Karpas-422 (cell line): ENCODE data around the gene CDKN2B-AS1. TPM values are rescaled to one million over a fixed set of nuclear protein-coding genes. Genes with fewer than 3 reads are reported as not detected.

Experiments
- DNase-seq: peaks from one replicate; pipeline ENCODE4 v3.0.0-alpha.2; 2015
- H2AFZ ChIP-seq: fragments of 200-600 bp; sonication (generic); 2 replicates; pipeline ENCODE4 v1.6.1; 2014; ENCODE audit warnings: antibody characterized with exemption, low read length, mixed read lengths
- H3K27ac ChIP-seq: fragments of 200-600 bp; sonication (generic); 2 replicates; pipeline ENCODE4 v1.5.1; 2014; ENCODE audit warnings: mild to moderate bottlenecking, low read length, moderate library complexity
- H3K27me3 ChIP-seq: fragments of 200-600 bp; sonication (generic); 2 replicates; pipeline ENCODE4 v1.6.1; 2014; ENCODE audit warnings: low read length, mixed read lengths
- H3K36me3 ChIP-seq: fragments of 200-600 bp; sonication (generic); 2 replicates; pipeline ENCODE4 v1.6.1; 2014; ENCODE audit warnings: low read length, mixed read lengths; ENCODE audit not compliant: insufficient read depth
- H3K4me1 ChIP-seq: fragments of 200-600 bp; sonication (generic); 2 replicates; pipeline ENCODE4 v1.6.1; 2014; ENCODE audit warnings: mild to moderate bottlenecking, low read length, mixed read lengths
- H3K4me2 ChIP-seq: fragments of 200-600 bp; sonication (generic); 2 replicates; pipeline ENCODE4 v1.6.1; 2014; ENCODE audit warnings: low read length, low read depth, mild to moderate bottlenecking; ENCODE audit not compliant: poor library complexity, severe bottlenecking
- H3K4me3 ChIP-seq: fragments of 200-600 bp; sonication (generic); 2 replicates; pipeline ENCODE4 v1.5.1; 2014; ENCODE audit warnings: mild to moderate bottlenecking, antibody characterized with exemption, low read length, mixed read lengths
- H3K79me2 ChIP-seq: fragments of 200-600 bp; sonication (generic); 2 replicates; pipeline ENCODE4 v1.6.1; 2014; ENCODE audit warnings: mild to moderate bottlenecking, low read length, mixed read lengths
- H3K9ac ChIP-seq: fragments of 200-600 bp; sonication (generic); 2 replicates; pipeline ENCODE4 v1.6.0; 2014; ENCODE audit warnings: low read length
- H3K9me2 ChIP-seq: fragments of 200-600 bp; sonication (generic), shearing (Covaris generic); replicated peaks from 2 replicates; pipeline ENCODE4 v1.6.0; 2014; ENCODE audit warnings: mild to moderate bottlenecking, low read length, moderate library complexity; ENCODE audit not compliant: insufficient read depth
- H3K9me3 ChIP-seq: fragments of 300-700, 200-600 bp; sonication (generic); 2 replicates; pipeline ENCODE4 v1.6.1; 2014; ENCODE audit warnings: low read length, mixed read lengths
- H4K20me1 ChIP-seq: fragments of 200-600 bp; sonication (generic); 2 replicates; pipeline ENCODE4 v1.6.1; 2014; ENCODE audit warnings: mild to moderate bottlenecking, antibody characterized with exemption, low read length, low read depth; ENCODE audit not compliant: insufficient read depth
- total RNA-seq: library from RNA; depleted of rRNA; stranded (reverse); fragments of >200 nt; shearing (Covaris generic); gene quantifications from 2 replicates; pipeline ENCODE4 v1.2.3, GENCODE V29; 2014; ENCODE audit warnings: low replicate concordance

The CDKN2B-AS1 gene
- total RNA-seq, 1 experiment from 2014 or later: 35.3 TPM

- H3K36me3 ChIP-seq: no peaks in the 10 kb centered on the region
- no peaks in the 10 kb centered on the region for H3K9me3 ChIP-seq
- H3K79me2 ChIP-seq: no peaks in the 10 kb centered on the region
- H3K4me3 ChIP-seq: no peak overlapping the region
- no peaks in the 10 kb centered on the region for H3K27me3 ChIP-seq
- H3K4me2 ChIP-seq: no peak overlapping the region
- H3K9me2 ChIP-seq: no peaks in the 10 kb centered on the region
- H4K20me1 ChIP-seq: no peaks in the 10 kb centered on the region
- no peak overlapping the region for H3K27ac ChIP-seq
- H3K9ac ChIP-seq: no peak overlapping the region
- no peak overlapping the region for H2AFZ ChIP-seq
- no peak for DNase-seq
- H3K4me1 ChIP-seq: no peaks in the 10 kb centered on the region
Measured at GRCh38 chr9:22073349-22073748, 78.8 kb downstream of the CDKN2B-AS1 start.

GRCh38 chr9:22078081-22078480 lies 83.5 kb downstream of the CDKN2B-AS1 start:
- Histone ChIP-seq H4K20me1 (no peaks in the 10 kb centered on the region), H3K36me3 (no peaks in the 10 kb centered on the region), H3K4me1 (peaks cover 5% of the 10 kb centered on the region), H3K9me3 (no peaks in the 10 kb centered on the region), H3K79me2 (no peaks in the 10 kb centered on the region), H3K4me3 (no peak overlapping the region), H3K27me3 (no peaks in the 10 kb centered on the region), H3K27ac (no peak overlapping the region), H2AFZ (no peak overlapping the region), H3K9ac (no peak overlapping the region), H3K4me2 (no peak overlapping the region), H3K9me2 (no peaks in the 10 kb centered on the region)
- DNase-seq: no peak

GRCh38 chr9:22079873-22080341 lies 85.3 kb downstream of the CDKN2B-AS1 start:
- no peak for DNase-seq
- Histone ChIP-seq H3K79me2 (no peaks in the 10 kb centered on the region), H3K4me2 (no peak overlapping the region), H3K9ac (no peak overlapping the region), H4K20me1 (no peaks in the 10 kb centered on the region), H3K27ac (no peak overlapping the region), H3K4me1 (peaks cover 10% of the 10 kb centered on the region), H2AFZ (no peak overlapping the region), H3K9me3 (no peaks in the 10 kb centered on the region), H3K9me2 (no peaks in the 10 kb centered on the region), H3K4me3 (no peak overlapping the region), H3K36me3 (no peaks in the 10 kb centered on the region), H3K27me3 (no peaks in the 10 kb centered on the region)

- H3K9me2 ChIP-seq: no peaks in the 10 kb centered on the region
- H3K9ac ChIP-seq: no peak overlapping the region
- H4K20me1 ChIP-seq: no peaks in the 10 kb centered on the region
- H3K79me2 ChIP-seq: no peaks in the 10 kb centered on the region
- no peaks in the 10 kb centered on the region for H3K9me3 ChIP-seq
- DNase-seq: no peak
- no peaks in the 10 kb centered on the region for H3K27me3 ChIP-seq
- no peaks in the 10 kb centered on the region for H3K36me3 ChIP-seq
- no peak overlapping the region for H2AFZ ChIP-seq
- no peak overlapping the region for H3K4me2 ChIP-seq
- H3K27ac ChIP-seq: no peak overlapping the region
- H3K4me3 ChIP-seq: no peak overlapping the region
- peaks cover 10% of the 10 kb centered on the region for H3K4me1 ChIP-seq
Measured at GRCh38 chr9:22084336-22085035, 89.9 kb downstream of the CDKN2B-AS1 start.

- Histone ChIP-seq H3K79me2 (no peaks in the 10 kb centered on the region), H3K4me2 (no peak overlapping the region), H3K4me3 (no peak overlapping the region), H3K9me2 (no peaks in the 10 kb centered on the region), H3K9ac (no peak overlapping the region), H4K20me1 (no peaks in the 10 kb centered on the region), H2AFZ (no peak overlapping the region), H3K4me1 (peaks cover 5% of the 10 kb centered on the region; the same call in 1 of the 2 replicates), H3K36me3 (no peaks in the 10 kb centered on the region), H3K27me3 (no peaks in the 10 kb centered on the region), H3K9me3 (no peaks in the 10 kb centered on the region), H3K27ac (no peak overlapping the region)
- no peak for DNase-seq
Measured at GRCh38 chr9:22088053-22088716, 93.6 kb downstream of the CDKN2B-AS1 start.

- Histone ChIP-seq H3K4me1 (peaks cover 5% of the 10 kb centered on the region; the same call in 1 of the 2 replicates), H2AFZ (no peak overlapping the region), H3K4me2 (no peak overlapping the region), H3K9me2 (no peaks in the 10 kb centered on the region), H3K27me3 (no peaks in the 10 kb centered on the region), H3K36me3 (no peaks in the 10 kb centered on the region), H3K27ac (no peak overlapping the region), H3K4me3 (no peak overlapping the region), H3K79me2 (no peaks in the 10 kb centered on the region), H3K9ac (no peak overlapping the region), H4K20me1 (no peaks in the 10 kb centered on the region), H3K9me3 (no peaks in the 10 kb centered on the region)
- DNase-seq: no peak
Measured at GRCh38 chr9:22088717-22089061, 94.1 kb downstream of the CDKN2B-AS1 start.

GRCh38 chr9:22097707-22098106 lies 103.1 kb downstream of the CDKN2B-AS1 start:
- Histone ChIP-seq H3K36me3 (no peaks in the 10 kb centered on the region), H3K27me3 (no peaks in the 10 kb centered on the region), H3K4me1 (no peaks in the 10 kb centered on the region), H4K20me1 (no peaks in the 10 kb centered on the region), H3K27ac (no peak overlapping the region), H3K4me3 (no peak overlapping the region), H3K4me2 (no peak overlapping the region), H3K9me2 (no peaks in the 10 kb centered on the region), H3K9ac (no peak overlapping the region), H3K79me2 (no peaks in the 10 kb centered on the region), H3K9me3 (no peaks in the 10 kb centered on the region), H2AFZ (no peak overlapping the region)
- DNase-seq: no peak

GRCh38 chr9:22098643-22099332 lies 104.2 kb downstream of the CDKN2B-AS1 start:
- H3K27me3 ChIP-seq: no peaks in the 10 kb centered on the region
- H3K9me2 ChIP-seq: no peaks in the 10 kb centered on the region
- H3K9me3 ChIP-seq: no peaks in the 10 kb centered on the region
- H3K79me2 ChIP-seq: no peaks in the 10 kb centered on the region
- H2AFZ ChIP-seq: no peak overlapping the region
- no peak overlapping the region for H3K9ac ChIP-seq
- H3K27ac ChIP-seq: no peak overlapping the region
- H4K20me1 ChIP-seq: no peaks in the 10 kb centered on the region
- H3K36me3 ChIP-seq: no peaks in the 10 kb centered on the region
- H3K4me3 ChIP-seq: no peak overlapping the region
- H3K4me2 ChIP-seq: no peak overlapping the region
- no peaks in the 10 kb centered on the region for H3K4me1 ChIP-seq
- DNase-seq: no peak
